A673 (cell line): ENCODE data around the gene TRIM23. TPM values are rescaled to one million over a fixed set of nuclear protein-coding genes. Genes with fewer than 3 reads are reported as not detected.
A peak's percentile ranks its signal among the peaks of the same experiment; 100 is the strongest.

Experiments used
- BruUV-seq: library from RNA; stranded (reverse); fragments of 400-500 nt; replicated peaks from 2 replicates; lab custom pipeline; 2021; lab: Mats Ljungman, UMichigan
- CTCF ChIA-PET: fragments of 300-600 bp; sonication (Branson Sonifier 250); formaldehyde crosslinking; loops from one replicate; lab custom pipeline; 2022; ENCODE audit warnings: antibody characterized with exemption; lab: Charles Lee
- POLR2A ChIA-PET: fragments of 300-600 bp; sonication (Branson Sonifier 250); formaldehyde crosslinking; loops from one replicate; lab custom pipeline; 2022; ENCODE audit warnings: antibody characterized with exemption; ENCODE audit not compliant: low non-redundant PET; lab: Charles Lee
- DNase-seq: peaks from one replicate; pipeline ENCODE4 v3.0.0-alpha.2; 2015; ENCODE audit warnings: low spot score
- H3K27ac ChIP-seq: fragments of 200-600 bp; sonication (generic); 2 replicates; pipeline ENCODE4 v1.5.1; 2016; ENCODE audit warnings: mixed run types, low read depth, mild to moderate bottlenecking, mixed read lengths, antibody characterized with exemption, low read length; ENCODE audit not compliant: poor library complexity, severe bottlenecking
- H3K27me3 ChIP-seq: fragments of 200-600 bp; sonication (generic); replicated peaks from 2 replicates; pipeline ENCODE4 v1.6.1; 2017; ENCODE audit warnings: mixed run types, low read depth, mild to moderate bottlenecking, mixed read lengths, antibody characterized with exemption, low read length; ENCODE audit not compliant: insufficient read depth, poor library complexity
- H3K36me3 ChIP-seq: fragments of 200-600 bp; sonication (generic); 2 replicates; pipeline ENCODE4 v1.6.1; 2016; ENCODE audit warnings: mixed run types, mild to moderate bottlenecking, mixed read lengths, antibody characterized with exemption, low read length; ENCODE audit not compliant: insufficient read depth, poor library complexity, severe bottlenecking
- H3K4me1 ChIP-seq: fragments of 200-600 bp; sonication (generic); 2 replicates; pipeline ENCODE4 v1.6.1; 2017; ENCODE audit warnings: mixed run types, mild to moderate bottlenecking, mixed read lengths, antibody characterized with exemption, low read length; ENCODE audit not compliant: insufficient read depth, poor library complexity, severe bottlenecking
- H3K4me3 ChIP-seq: fragments of 200-600 bp; sonication (generic); 2 replicates; pipeline ENCODE4 v1.5.1; 2016; ENCODE audit warnings: low read depth, mixed run types, mild to moderate bottlenecking, mixed read lengths, low read length; ENCODE audit not compliant: poor library complexity, severe bottlenecking
- H3K9me3 ChIP-seq: fragments of 200-600 bp; sonication (generic); 2 replicates; pipeline ENCODE4 v1.6.1; 2016; ENCODE audit warnings: mixed run types, low read depth, mild to moderate bottlenecking, mixed read lengths, antibody characterized with exemption, low read length; ENCODE audit not compliant: poor library complexity, severe bottlenecking
- CTCF ChIP-seq: fragments of 300-800, 200-600 bp; sonication (generic); conservative IDR thresholded peaks from 2 replicates; pipeline ENCODE4 v1.5.1; 2017; ENCODE audit warnings: low read depth, mild to moderate bottlenecking, antibody characterized with exemption, low read length, moderate library complexity, mixed read lengths
- EZH2 ChIP-seq: fragments of 200-600 bp; sonication (generic); IDR thresholded peaks from 2 replicates; pipeline ENCODE4 v1.6.1; 2017; ENCODE audit warnings: borderline replicate concordance, low read depth, mild to moderate bottlenecking, mixed read lengths, antibody characterized with exemption, low read length; ENCODE audit not compliant: poor library complexity, severe bottlenecking
- intact Hi-C: fragments of 100-400 bp; cut with micrococcal nuclease; formaldehyde crosslinking; loops from one replicate; pipeline ENCODE4 v1.10.0; 2022; ENCODE audit not compliant: unreplicated experiment
- total RNA-seq: library from RNA; stranded (reverse); gene quantifications from 2 replicates; pipeline ENCODE4 v1.2.3, GENCODE V29; 2021

Gene TRIM23
- total RNA-seq, 1 experiment from 2014 or later: 12.9 TPM

GRCh38 chr5:65630981-65631380 lies 6.8 kb upstream of the TRIM23 start:
- no TSS peak for BruUV-seq
- DNase-seq: no peak
- CTCF ChIA-PET: no interaction called here
- no peaks in the 10 kb centered on the region for H3K4me1 ChIP-seq
- no peaks in the 10 kb centered on the region for H3K9me3 ChIP-seq
- POLR2A ChIA-PET: no interaction called here
- TF ChIP-seq EZH2: no peak
- TF ChIP-seq CTCF: no peak
- no peaks in the 10 kb centered on the region for H3K27me3 ChIP-seq
- H3K36me3 ChIP-seq: peaks cover 7% of the 10 kb centered on the region
- intact Hi-C loops: no loop called here
- no peak overlapping the region for H3K27ac ChIP-seq
- no peak overlapping the region for H3K4me3 ChIP-seq

GRCh38 chr5:65625743-65626142 lies 1.6 kb upstream of the TRIM23 start:
- intact Hi-C loops: loop anchor here (10.0 kb wide), 1 partner anchor 519 kb away; the partner anchor contains the start of gene SREK1
- CTCF ChIA-PET: interaction anchor here (0.6 kb wide), 1 partner anchor 660 kb away, joined by 4 read pairs; no protein-coding TSS in a partner anchor
- DNase-seq: no peak
- Histone ChIP-seq H3K4me1 (peaks cover 12% of the 10 kb centered on the region), H3K9me3 (no peaks in the 10 kb centered on the region), H3K27ac (peak overlapping the region; percentile 89), H3K36me3 (no peaks in the 10 kb centered on the region), H3K4me3 (peak overlapping the region; percentile 82), H3K27me3 (no peaks in the 10 kb centered on the region)
- BruUV-seq: no TSS peak
- POLR2A ChIA-PET: no interaction called here
- TF ChIP-seq CTCF (no peak), EZH2 (no peak)

- Histone ChIP-seq H3K4me1 (peaks cover 12% of the 10 kb centered on the region), H3K27me3 (no peaks in the 10 kb centered on the region), H3K4me3 (peak within 1 kb of the TSS; percentile 82), H3K36me3 (no peaks in the 10 kb centered on the region), H3K27ac (peak within 1 kb of the TSS; percentile 89), H3K9me3 (no peaks in the 10 kb centered on the region)
- TF ChIP-seq EZH2 (no peak), CTCF (no peak)
- TSS peak; percentile 79 for BruUV-seq
- DNase-seq: peak; percentile 93
- intact Hi-C loops: loop anchor here (10.0 kb wide), 1 partner anchor 520 kb away; the partner anchor contains the start of gene SREK1
- CTCF ChIA-PET: interaction anchor here (0.6 kb wide), 1 partner anchor 659 kb away, joined by 4 read pairs; no protein-coding TSS in a partner anchor
- POLR2A ChIA-PET: no interaction called here
Measured at GRCh38 chr5:65624571-65625555, 730 bp upstream of the TRIM23 start, which contains the start of the genes SHLD3 and TRAPPC13. TSS of gene SHLD3 (plus strand) at chr5:65625027. CDS start at chr5:65629588, 4,561 bp downstream. TSS of gene TRAPPC13 (plus strand) at chr5:65625027. CDS start at chr5:65625061, 34 bp downstream.
